Measurements from ENCODE around the gene CDKN1C. TPM values are rescaled to one million over a fixed set of nuclear protein-coding genes. Genes with fewer than 3 reads are reported as not detected.

CDKN1C gene
- 37.7 TPM for total RNA-seq
- long read RNA-seq, transcript CDKN1C-204 (4 exons, 1,771 nt), result major isoform, 26 of 42 reads
- long read RNA-seq, partial matches to known transcripts, result 0 of 42 reads
- long read RNA-seq, other reads (novel, unspliced or antisense), result 10 of 42 reads

DNA sequence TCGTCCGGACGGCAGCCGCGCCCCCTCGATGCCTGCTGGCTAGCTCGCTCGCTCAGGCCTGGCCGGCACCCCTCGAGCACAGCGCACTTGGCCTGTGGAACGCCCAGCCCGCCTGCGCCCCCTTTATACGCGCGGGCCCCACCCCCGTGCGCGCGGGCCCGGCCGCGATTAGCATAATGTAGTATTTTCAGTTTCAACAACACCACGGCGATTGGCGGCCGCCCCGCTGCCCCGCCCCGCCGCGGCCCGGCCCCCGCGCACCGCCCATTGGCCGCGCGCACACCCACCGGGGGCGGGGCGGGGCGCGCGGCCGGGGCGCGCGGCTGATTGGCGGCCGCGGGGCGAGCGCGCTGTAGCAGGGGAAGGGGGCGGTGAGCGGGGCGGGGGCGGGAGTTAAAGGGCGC is at the start of gene CDKN1C:
TSS of gene CDKN1C (minus strand) at position 98 of the 404 bp plus-strand sequence. CDS start 319 bp downstream, outside the sequence.
- DNase-seq, result peak; percentile 94
- intact Hi-C loops (cut with DNase I), result no loop called here
- peak; percentile 82 for ATAC-seq (ENCODE audit: poor library complexity)

DNA sequence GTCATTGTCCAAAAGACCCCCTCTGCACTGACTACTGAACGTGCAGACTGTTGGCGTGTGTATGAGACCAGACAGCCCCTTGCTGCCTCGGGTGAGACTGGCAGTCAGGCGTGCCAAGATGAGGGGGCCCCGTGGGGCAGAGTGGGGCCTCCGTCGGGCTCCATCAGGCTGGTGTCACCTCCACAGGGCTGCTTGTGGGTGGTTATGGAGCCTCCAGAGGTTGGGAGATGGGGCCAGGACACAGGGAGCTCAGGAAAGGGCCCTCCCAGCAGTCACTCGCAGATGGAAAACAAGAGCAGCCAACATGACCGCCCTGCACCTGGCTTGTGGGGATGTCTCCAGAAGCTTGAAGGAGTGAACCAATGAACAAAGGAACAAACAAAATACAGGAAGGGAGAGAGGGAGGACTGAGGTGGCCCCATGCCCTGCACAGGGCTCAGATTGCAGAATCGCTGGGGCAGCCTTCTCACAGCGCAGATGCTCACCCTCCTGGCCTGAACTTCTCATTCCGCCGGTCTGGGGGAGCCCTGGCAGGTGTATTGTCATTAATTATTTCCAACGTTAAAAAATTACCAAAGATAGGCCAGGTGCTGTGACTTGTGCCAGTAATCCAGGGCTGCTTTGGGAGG is 49.1 kb upstream of the CDKN1C start:
- intact Hi-C loops (cut with DNase I), result no loop called here
- no peak for ATAC-seq (ENCODE audit: poor library complexity)
- no peak for DNase-seq

DNA sequence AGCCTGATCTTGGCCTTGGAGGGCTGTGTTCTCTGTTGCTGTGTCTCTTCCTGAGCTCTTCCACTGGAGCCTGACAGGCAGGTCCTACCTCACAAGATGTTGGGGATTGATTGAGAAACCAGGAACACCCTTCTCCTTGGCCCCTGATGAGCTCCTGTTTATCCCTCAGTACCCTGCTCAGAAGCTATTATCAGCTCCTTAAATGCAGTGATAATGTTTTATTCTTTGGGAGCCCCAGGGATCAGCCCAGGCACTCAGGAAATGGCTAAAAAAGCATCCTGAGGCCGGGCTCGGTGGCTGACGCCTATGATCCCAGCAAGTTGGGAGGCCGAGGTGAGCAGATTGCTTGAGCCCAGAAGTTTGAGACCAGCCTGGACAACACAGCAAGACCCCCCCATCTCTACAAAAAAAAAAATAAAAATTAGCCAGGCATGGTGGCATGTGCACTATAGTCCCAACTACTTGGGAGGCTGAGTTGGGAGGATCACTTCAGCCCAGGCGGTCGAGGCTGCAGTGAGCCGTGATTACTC is 48.5 kb upstream of the CDKN1C start:
- no peak for DNase-seq
- intact Hi-C loops (cut with DNase I), result no loop called here
- ATAC-seq (ENCODE audit: poor library complexity), result no peak

DNA sequence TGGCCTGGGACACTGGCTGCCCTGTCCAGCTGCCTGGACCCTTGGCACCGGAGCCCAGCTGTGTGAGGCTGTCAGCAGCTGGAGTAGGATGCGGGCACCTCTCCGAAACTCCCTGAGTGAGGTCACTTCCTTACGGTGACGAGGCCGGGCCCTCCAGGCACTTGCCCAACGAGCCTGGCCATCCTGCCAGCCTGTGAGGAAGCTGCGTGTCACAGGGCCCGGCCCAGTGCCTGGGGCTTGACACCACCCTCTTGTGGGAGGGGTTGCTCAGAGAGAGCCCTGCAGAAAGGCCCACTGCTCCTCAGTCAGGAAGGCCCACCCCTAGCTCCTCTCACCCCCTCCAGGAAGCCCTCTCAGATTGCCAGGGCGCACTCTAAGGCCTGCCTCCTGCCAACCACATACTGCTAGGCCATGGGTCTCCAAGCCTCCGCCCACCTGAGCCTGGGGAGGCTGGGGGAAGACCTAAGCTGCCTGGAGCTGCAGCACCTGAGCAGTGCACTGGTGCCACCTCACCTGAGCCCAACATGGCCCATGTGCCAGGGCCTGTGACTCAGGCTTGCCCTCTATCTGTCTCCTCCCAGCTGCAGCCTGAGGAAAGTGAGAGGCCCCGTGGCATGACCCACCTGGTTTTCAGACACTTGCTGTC is 47.9 kb upstream of the CDKN1C start:
- intact Hi-C loops (cut with DNase I), result no loop called here
- DNase-seq, result peak; percentile 87
- peak; percentile 48 for ATAC-seq (ENCODE audit: poor library complexity)

DNA sequence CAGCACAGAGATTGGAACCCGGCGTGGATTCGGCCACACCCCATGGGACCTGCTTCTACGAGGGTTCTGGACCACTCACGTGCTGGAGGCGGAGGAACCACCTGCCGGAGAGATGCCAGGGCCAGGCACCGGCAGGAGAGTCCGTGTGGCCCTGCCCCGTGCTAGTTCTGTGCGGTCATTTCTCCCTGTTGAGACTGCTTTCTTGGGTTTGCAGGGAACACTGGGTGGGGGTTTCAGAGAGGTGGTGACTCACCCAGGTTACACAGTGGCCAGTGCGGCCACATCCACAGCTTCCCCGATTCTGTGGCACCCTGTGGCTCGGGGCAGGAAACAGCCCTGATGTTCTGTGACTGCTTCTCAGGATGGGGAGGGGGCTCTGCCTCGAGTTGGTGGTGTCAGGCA is 47.3 kb upstream of the CDKN1C start:
- intact Hi-C loops (cut with DNase I), result no loop called here
- peak; percentile 32 for DNase-seq

DNA sequence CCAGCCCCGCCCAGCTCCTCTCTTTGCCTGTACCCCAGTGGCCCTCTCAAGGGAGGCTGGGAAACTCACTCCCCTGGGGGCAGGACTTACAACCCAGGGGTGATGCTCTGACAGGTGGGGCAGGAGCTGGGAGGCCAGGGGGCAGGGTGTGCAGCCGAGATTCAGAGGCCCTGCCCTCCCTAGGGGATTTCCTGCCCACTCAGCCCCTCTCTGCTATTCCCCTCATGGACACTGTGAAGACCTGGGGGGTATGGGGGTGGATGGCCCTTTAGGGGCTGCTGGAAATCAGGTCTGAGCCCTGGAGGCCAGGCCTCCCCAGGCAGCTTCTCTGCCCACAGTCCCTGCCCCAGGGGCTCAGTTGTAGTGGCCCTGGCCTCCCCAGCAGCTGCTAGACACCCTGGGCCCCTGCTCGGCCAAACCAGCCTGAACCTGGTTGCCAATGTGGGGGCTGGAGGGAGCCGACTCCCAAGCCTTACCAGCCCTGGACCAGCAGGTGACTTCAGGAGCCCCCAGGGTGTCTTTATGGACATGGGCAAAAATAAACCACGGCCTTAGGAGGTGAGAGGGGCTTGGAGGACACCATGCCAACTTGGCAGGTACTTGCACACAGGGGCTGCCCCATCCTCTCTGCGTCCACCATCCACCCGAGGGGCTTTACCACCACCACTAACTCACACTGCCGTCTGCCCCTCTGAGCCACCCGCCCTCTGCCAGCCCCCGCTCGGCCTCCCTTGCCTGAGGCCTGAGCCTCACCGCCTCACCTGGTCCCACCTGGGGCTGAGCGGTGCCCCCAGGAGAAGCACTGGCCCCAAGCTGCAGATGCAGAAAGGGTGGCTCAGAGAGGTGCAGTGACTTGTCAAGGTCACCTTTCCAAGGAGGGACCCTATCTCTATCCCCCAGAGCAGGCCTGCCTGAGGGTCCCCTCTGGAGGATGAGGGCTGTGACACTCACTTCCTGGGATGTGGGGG is 46.5 kb upstream of the CDKN1C start:
- peak; percentile 27 for DNase-seq
- ATAC-seq (ENCODE audit: poor library complexity), result no peak
- intact Hi-C loops (cut with DNase I), result no loop called here

More for the DNA sequence above, 47.3 kb upstream of the CDKN1C start:
- no peak for ATAC-seq (ENCODE audit: poor library complexity)

DNA sequence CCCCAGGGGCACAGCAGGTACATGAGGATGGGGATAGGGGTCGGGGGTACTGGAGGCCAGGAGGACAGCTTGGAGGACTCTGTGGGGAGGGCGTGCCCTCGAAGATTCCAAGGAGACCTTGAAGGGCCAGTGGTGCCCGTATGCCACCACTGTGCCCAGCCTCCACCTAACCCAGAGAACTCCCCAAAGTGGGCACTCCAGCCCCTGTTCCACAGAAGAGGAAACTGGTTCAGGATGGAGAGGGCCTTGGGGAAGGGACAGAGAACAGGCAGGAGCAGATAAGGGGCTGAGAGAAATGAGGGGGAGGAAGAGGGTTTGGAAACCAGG is 45.8 kb upstream of the CDKN1C start:
- intact Hi-C loops (cut with DNase I), result no loop called here
- DNase-seq (peak; percentile 30), ATAC-seq (ENCODE audit: poor library complexity) (no peak)

DNA sequence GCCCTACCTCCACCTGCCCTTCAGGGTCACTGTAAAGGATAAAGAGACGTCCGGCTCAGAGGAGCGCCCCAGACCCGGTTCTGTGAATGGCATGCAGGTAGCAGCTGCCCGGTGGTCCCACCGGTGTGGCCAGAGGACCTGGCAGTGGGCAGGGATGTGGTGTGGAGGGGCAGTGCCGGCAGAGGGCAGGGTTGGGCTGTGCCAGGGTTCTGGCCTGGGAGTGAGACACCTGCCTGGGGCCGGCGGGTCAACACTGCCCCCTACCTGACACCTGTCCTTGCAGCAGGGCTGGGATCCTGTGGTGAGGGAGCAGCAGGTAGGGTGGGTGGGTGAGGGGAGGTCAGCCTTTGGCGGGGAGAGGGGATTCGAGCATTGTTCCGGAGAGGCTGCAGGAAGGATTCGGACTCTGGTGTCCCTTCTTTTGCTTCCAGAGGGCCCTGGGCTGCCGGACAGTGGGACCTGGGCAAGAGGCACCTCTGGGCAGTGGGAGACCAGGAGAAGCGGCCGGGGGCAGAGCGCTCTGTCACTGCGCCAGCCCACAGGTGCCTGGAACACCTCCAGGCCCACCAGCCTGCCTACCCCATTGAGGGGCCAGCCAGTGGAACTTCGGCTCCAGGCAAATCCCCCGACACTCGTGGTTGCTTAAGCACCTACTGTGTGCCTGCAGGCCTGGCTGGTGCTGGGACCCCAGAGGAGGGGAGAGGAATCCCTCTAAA is 45.3 kb upstream of the CDKN1C start:
- intact Hi-C loops (cut with DNase I), result no loop called here
- peak; percentile 69 for ATAC-seq (ENCODE audit: poor library complexity)
- peak; percentile 76 for DNase-seq

DNA sequence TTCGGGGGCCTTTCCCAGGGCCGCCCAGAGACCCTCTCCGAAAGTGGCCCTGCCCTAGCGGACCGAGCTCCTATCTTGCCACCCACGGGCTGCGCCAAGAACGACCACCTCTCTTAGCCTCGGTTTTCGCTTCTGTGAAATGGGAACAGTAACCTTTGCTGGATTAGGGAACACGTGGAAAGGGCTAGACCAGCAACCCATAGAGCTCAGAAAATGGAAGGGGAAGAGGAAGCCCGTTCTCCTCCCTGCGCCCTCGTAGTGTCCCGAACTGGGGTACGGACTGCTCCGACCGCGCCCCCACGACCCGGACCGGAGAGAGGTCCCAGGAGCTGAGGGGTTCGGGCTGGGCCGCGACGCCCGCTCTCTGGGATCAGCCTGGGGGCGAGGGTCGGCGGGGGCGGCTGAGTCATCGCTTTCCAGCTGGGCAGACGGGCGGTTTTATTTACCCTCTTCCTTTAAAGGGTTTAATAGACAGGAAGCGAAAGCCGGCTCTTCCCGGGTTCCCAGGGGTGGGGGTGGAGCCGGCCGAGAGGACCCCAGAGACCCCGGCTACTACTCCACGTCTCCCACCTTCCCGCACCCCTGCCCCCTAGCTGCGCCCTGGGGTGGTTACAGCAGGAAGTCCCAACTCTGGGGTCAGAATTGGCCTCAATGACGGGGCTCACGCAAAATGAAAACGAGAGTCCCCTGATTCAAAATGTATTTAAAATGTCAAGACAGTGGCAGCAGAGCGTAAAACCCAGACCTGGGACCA is 44.6 kb upstream of the CDKN1C start:
- ATAC-seq (ENCODE audit: poor library complexity), result peak; percentile 21
- intact Hi-C loops (cut with DNase I), result no loop called here
- peak; percentile 51 for DNase-seq

DNA sequence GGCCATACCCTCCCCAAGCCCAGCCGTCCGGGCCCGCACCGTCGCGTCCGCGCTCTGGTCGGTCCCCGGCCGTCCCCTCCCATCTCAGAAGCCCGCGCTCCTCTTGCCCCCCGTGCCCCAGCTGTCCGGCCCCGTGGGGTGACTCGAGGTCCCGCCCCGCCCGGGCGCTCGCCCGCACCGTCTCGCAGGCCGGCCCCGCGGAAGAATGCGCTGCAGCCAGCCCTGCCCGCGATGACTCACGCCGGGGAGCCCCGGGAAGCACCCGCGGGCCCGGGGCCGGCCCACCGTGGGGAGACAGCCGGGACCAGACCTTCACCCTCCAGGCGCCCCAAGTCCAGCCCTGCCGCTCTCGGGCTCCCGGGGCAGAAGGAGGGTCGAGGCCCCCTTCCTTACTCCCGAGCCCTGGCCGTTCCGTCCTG is 44.0 kb upstream of the CDKN1C start:
- ATAC-seq (ENCODE audit: poor library complexity) (peak; percentile 36), DNase-seq (peak; percentile 63)
- intact Hi-C loops (cut with DNase I), result no loop called here

DNA sequence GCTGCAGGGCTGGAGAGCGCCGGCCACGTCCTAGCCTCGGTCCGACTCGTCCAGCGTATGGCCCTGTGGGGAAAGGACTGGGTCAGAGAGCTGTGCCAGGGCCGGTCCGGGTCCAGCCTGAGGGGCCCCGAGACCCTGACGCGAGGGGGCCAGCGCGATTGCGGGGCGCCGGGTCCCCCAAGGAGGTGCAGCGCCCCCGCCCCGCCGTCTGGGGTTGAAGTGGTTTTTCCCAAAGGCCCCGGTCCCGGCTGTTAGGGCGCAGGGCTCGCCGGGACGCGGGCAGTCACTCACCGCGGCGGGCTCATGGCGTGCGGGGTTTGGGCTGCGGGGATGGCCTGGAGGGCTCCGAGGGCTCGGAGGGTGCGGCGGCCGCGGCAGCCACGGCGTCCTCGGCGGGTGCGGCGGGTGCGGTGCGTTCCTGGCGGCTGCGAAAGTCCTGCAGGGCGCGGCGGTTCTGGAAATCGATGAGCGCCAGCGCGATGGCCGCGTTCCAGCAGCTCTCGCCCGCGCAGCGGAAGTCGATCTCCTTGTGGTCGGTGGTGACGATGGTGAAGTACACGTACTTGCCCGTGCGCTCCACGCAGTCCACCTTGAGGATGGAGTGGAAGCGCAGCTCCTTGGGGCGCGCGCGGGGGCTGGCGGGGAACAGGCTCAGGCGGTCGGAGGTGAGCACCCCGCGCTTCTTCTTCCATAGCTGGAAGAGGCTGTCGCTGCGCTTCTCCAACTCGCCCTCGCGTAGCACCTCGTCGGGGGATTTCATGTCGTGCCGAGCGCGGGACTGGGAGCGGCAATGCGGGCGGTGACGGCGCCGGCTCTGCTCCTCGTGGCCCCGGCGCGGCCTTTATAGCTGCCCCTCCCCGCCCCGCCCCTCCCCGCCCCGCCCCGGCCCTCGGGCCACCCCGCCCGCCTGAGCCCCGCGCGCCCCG is 43.3 kb upstream of the CDKN1C start, which contains the start of gene PHLDA2:
TSS of gene PHLDA2 (minus strand) at position 816 of the 926 bp plus-strand sequence. CDS start at position 760, 56 bp downstream.
- DNase-seq (peak; percentile 74), ATAC-seq (ENCODE audit: poor library complexity) (peak; percentile 23)
- intact Hi-C loops (cut with DNase I), result no loop called here

DNA sequence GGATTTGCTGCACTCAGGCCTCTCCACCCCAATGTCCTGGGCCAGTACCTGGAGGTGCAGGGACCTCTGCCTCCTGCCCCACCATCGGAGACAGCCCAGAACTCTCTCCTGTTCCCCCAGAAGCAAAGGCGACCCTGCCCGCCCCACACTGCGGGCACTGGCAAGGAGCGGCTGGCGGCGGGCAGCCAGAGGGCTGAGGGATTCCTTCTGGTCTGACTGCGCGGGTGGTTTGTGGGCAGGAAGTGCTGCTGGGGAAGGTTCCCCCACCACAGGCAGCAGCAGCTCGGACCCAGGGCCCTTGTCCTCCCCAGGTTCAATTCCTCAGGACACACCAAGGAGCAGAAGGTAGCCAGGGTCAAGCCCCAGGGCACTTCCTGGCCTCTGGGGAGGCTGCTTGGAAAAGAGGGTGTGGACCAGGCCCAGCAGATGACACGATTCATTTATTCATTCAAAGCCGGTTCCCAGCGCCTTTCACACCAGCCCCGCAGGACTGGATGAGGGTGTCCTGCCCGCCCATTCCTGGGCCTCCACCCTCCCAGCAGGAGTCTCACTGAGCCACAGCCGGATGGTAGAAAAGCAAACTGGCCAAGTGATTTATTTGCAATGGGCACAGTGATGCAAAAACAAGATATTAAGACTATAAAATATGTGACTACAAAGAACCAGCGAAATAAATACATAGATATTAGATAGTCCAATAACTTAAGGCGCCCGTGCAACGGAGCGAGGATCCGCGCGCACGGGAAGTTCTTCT is 42.5 kb upstream of the CDKN1C start:
- intact Hi-C loops (cut with DNase I), result no loop called here
- ATAC-seq (ENCODE audit: poor library complexity), result no peak

DNA sequence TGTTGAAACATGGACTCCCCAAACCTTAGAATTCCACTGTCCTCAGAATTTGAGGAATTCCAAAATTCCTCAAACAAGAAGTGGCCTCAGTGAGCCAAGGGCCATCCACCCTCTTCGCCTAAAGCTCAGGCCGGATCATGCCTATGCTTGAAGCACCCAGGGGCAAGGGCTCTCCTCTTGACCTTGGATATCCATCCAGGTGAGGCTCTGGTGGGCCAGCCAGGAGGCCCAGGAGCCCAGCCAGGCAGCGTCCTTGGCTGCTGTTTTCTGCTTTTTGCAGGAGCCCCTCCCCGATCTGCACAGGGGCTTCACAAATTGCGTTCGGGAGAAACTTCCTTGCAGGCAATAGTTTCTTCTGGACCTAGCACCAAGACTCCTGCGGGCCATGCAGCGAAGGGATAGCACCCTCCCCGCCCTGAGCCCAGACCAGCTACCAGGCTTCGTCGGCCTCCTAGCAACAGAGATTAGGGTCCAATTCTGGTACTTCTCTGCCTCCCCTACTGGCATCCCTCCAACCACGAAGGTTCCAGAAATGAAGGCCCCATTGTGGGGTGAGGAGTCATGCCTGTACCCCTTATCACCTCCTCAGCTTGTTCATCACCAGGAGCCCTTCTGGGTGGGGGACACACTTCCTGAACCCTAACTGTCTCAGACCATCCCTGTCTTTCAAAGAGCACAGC is 41.7 kb upstream of the CDKN1C start:
- ATAC-seq (ENCODE audit: poor library complexity) (no peak), DNase-seq (no peak)
- intact Hi-C loops (cut with DNase I), result no loop called here

More for the DNA sequence above, 42.5 kb upstream of the CDKN1C start:
- peak; percentile 39 for DNase-seq

DNA sequence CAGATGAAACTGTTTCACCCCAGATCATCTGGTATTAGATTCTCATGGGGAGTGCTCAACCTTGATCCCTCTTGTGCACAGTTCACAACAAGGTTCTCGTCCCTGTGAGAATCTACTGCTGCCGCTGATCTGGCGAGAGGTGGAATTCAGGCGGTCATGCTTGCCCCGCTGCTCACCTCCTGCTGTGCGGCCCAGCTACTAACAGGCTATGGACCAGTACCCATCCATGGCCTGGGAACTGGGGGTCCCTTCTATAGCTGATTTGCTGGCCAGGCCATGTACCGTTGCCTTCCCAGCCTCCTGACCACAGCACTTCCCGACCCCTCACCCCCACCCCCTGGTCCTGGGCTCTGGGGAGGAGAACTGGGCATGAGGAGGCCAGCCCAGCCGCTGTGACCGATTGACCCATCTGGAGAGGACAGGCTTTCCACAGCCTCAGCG is 41.1 kb upstream of the CDKN1C start:
- intact Hi-C loops (cut with DNase I), result no loop called here
- DNase-seq, result peak; percentile 27
- ATAC-seq (ENCODE audit: poor library complexity), result no peak

Data from Right ventricle myocardium superior (tissue), 1 donor.